ENCODE results near the gene CDH23.

DNA sequence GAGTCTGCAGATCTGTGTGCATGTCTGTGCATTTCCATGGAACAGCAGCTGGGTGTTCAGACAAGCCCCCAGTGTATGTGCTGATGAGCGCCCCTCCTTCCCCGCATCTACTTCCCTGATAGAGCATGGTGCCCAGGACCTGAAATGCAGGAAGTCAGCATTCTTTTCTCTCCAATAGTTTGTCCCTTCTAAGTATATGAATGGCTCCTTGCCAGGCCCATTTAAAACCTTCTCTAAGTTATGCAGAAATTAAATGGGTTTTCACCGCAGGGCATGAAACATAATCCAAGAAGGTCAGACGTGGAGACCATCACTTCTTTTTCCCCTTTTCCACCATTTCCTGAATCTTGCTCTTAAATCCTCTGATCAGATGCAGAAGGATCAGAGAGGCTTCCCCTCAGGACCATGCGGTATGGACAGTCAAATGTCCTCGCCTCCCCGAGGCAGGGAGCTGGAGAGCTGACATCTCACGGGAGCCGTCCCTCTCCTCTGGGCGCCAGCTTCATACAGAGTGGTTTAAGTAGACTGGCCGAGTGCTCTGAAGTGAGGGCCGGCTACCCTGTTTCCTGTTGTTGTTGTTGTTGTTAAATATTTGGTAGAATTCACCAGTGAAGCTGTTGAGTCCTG, 167.6 kb downstream of the CDH23 start:
- TF ChIP-seq, protein P1, sequence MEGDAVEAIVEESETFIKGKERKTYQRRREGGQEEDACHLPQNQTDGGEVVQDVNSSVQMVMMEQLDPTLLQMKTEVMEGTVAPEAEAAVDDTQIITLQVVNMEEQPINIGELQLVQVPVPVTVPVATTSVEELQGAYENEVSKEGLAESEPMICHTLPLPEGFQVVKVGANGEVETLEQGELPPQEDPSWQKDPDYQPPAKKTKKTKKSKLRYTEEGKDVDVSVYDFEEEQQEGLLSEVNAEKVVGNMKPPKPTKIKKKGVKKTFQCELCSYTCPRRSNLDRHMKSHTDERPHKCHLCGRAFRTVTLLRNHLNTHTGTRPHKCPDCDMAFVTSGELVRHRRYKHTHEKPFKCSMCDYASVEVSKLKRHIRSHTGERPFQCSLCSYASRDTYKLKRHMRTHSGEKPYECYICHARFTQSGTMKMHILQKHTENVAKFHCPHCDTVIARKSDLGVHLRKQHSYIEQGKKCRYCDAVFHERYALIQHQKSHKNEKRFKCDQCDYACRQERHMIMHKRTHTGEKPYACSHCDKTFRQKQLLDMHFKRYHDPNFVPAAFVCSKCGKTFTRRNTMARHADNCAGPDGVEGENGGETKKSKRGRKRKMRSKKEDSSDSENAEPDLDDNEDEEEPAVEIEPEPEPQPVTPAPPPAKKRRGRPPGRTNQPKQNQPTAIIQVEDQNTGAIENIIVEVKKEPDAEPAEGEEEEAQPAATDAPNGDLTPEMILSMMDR (conservative IDR thresholded peaks at IDR 0.05; ENCODE audit: low read length) = no peak
- TF ChIP-seq EZH2phosphoT487 (IDR thresholded peaks at IDR 0.05; ENCODE audit: borderline replicate concordance) = no peak

Measured in Loucy (cell line).